C1 segment of cervical spinal cord (tissue), 14 donors: Measurements from ENCODE around the gene TSHZ2.

Experiments
- DNase-seq, 14 donors: peaks; one replicate each; lab custom pipeline; 2025; lab: John Stamatoyannopoulos, UW

TSHZ2 gene

DNA sequence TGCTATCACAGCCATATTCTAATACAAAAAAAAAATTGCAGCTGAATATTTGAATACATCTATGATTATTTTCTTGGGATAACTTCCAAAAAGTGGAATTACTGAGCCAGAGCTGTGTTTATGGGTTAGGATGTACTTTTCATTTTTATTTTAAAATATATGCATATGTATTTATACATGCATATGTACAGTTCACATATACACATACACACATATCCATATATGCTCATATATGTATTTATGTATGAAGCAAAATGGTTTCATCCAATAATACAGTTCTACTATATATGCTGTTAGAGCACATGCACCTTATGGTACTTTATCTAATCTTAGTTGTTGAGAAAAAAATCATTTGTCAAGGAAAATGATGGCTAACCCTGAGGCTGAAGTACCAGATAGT lies 54.9 kb downstream of the TSHZ2 start:
- DNase-seq, result no peak

DNA sequence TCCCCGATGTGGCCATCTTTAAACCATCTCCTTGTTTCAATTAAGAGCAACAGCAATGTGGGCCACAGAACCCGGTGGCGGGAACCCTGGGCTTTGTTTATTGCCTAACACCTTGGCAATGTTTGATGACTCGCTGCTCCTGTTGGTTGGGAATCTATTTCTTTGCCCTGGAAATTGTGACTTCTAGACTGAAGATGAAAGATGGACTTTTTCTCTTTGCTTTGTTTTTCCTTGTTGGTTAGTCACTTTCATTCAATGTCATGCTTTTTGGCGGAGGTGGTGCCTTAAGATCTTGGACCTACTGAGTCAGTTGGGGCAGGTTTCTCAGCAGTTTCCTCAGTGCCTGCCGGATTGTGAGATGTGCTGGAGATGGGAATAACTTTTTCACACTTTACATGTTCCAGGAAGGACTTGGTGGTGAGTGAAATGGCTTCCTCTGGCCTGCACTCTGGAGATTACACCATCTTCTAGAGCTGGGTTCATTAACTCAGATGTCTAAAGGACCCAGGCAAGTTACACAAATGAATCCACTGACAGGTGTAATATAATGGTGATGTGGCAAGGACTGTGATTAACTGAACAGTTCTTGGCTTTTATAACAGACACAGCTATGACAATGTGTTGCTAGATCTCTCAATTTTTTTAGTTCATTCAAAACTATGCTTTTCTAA lies 56.3 kb downstream of the TSHZ2 start:
- DNase-seq, result peak in 1 of 14 donors; percentile 7

GRCh38 chr20:53030061-53030460 lies 57.9 kb downstream of the TSHZ2 start:
- DNase-seq, result no peak

GRCh38 chr20:53032046-53032445 lies 59.9 kb downstream of the TSHZ2 start:
- no peak for DNase-seq

GRCh38 chr20:53032478-53032932 lies 60.3 kb downstream of the TSHZ2 start:
- DNase-seq, result no peak

GRCh38 chr20:53033176-53033575 lies 61.0 kb downstream of the TSHZ2 start:
- DNase-seq, result no peak

DNA sequence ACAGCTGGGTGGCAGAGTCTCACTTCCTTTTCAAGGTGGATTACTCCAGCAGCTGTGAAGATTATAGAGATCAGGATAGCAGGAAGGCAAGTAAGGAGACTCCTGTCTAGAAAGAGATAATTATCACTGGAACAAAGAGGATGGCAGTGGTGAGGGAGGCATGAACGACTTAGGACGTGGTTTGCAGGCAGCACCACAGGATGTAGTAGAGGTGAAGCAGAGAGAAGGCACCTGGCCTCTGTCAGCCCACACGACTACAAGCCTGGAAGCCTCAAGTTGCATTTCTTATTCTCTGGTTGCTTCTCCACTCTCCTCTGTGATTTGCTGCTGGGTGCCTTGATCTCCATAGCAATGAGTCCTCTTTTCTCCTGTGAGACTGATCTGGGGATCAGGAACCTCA lies 62.7 kb downstream of the TSHZ2 start:
- no peak for DNase-seq

GRCh38 chr20:53036992-53037391 lies 64.8 kb downstream of the TSHZ2 start:
- DNase-seq, result no peak

GRCh38 chr20:53037621-53038020 lies 65.5 kb downstream of the TSHZ2 start:
- no peak for DNase-seq

DNA sequence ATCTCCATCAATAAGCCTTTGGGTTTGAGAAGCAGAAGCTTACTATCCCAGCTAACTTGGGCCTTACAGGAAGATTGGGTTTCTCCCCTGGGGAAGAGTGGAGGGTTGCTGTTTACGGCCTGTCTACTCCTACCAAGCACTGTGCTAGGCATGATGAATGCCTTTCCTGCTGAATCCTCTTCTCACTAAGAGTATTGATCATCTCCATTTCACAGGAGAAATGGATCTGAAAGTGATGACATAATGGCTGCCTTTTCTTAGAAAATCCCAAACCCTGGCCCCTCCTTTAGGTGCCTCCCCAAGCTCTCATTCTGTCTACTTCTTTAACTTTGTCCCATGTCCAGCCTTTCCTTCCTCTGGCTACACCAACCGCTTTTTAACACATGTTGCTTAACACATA lies 66.1 kb downstream of the TSHZ2 start:
- no peak for DNase-seq

DNA sequence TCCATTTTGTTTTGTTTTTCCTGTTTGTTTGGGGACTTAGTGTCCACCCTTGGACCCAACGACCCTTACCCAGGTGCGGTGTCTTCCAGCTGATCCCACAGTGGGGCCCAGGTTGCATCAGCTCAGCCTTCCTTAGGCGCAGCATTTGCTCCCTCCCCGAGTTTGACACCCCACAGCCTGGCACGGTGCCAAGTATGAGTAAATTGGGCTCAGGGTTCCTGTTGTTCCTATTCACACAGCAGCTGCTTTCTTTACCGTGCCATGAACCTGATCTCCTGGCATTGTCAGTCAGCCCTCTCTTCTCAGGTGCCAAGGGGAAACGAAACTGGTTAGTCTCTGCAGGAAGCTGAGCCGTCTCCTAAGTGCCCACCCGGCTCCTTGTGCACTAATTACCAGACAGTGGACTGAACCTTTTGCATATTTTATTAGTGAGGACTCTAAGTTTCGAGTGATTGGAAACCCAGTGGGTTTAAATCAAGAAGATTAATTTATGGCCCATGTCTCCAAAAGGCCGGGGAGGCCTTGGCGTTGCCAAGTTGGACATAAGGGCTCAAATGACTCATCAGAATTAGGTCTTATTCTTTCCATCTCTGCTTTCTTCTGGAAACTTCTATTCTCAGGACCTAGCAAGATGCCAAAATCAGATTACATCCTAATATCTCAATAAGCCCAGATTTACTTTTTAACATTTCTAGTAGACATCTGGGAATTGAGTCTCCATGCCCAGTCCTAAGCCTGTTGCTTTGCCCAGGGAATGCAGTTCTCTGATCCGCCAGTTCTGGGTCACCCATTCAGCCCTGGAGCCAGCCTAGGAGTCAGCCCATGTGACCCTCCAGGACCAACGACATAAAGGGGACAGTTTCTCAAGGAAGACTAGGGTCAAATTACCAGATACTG lies 68.8 kb downstream of the TSHZ2 start:
- peak in 1 of 14 donors; percentile 64 for DNase-seq

- no peak for DNase-seq
These were observed 70.4 kb downstream of the TSHZ2 start for GRCh38 chr20:53042521-53042920.

GRCh38 chr20:53044296-53044695 lies 72.1 kb downstream of the TSHZ2 start:
- DNase-seq, result no peak

GRCh38 chr20:53045941-53046340 lies 73.8 kb downstream of the TSHZ2 start:
- DNase-seq, result no peak

DNA sequence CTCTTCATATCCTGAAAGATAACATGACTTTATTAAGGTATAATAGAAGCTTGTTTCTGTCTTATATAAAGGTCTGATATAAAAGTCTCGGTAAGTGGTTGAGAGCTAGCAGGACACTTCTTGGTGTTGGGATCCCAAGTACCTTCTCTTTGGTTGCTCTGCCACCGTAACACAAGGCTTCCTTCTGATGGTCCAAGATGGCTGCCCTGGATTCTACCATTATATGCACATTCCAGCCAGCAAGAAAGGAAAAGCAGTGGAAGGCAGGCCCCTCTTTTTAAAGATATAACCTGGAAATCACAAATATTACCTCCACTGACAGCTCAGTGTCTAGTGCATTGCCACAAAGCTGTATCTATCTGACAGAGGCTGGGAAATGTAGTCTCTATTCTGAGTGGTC lies 75.0 kb downstream of the TSHZ2 start:
- no peak for DNase-seq

GRCh38 chr20:53048387-53048786 lies 76.2 kb downstream of the TSHZ2 start:
- no peak for DNase-seq

GRCh38 chr20:53050338-53050737 lies 78.2 kb downstream of the TSHZ2 start:
- DNase-seq, result no peak

- no peak for DNase-seq
These were observed 80.2 kb downstream of the TSHZ2 start for GRCh38 chr20:53052380-53052779.

- no peak for DNase-seq
These were observed 81.4 kb downstream of the TSHZ2 start for GRCh38 chr20:53053595-53053994.

- DNase-seq, result no peak
These were observed 83.4 kb downstream of the TSHZ2 start for GRCh38 chr20:53055367-53056067.

DNA sequence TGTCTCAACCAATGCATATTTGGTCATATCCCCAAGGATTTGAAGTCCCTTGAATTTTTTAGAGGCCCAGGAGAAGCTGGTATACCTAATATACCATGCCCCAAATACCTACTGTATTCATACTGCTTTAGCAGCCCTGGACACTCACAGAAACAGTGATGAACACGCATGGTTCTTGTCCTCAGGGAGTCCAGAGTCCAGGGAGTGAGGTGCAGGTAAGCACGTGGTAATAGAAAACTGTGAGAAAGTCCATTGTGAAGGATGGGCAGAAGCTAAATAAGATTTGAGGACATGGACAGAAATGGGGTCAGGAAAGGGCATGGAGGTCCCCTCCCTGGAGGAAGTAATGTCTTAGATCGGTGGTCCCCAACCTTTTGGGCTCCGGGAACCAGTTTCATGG lies 85.4 kb downstream of the TSHZ2 start:
- DNase-seq, result no peak

- no peak for DNase-seq
These were observed 87.7 kb downstream of the TSHZ2 start for GRCh38 chr20:53059848-53060247.
